KG1 (cell line): ENCODE results near the gene ZNF532.
"Not testable (repeated sequence)": the region's sequence is repeated elsewhere in the genome, so short reads cannot be mapped to it uniquely, and the experiment has no call there.

ENCODE experiments used
- DNase-seq: peaks from one replicate; lab custom pipeline; 2025; lab: John Stamatoyannopoulos, UW

The ZNF532 gene

DNA sequence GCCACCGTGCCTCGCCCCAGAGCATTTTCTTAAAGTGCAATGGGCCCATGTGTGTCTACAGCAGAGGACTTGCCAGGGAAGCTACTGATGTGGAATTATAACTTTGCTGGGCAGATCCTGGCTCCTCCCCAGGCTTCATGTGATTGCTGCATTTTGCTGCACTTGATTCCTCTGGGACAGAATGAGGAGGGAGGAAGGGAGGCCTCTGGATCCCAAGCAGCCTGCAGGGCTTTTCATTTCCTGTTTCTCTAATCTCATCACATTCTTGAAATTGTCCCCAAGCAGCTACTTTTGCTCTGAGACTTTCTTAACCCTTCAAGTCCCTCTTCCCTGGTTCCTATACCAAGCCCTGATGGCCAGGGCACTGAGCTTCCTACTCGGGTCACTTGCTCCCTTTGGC, 140.6 kb downstream of the ZNF532 start:
- no peak for DNase-seq

DNA sequence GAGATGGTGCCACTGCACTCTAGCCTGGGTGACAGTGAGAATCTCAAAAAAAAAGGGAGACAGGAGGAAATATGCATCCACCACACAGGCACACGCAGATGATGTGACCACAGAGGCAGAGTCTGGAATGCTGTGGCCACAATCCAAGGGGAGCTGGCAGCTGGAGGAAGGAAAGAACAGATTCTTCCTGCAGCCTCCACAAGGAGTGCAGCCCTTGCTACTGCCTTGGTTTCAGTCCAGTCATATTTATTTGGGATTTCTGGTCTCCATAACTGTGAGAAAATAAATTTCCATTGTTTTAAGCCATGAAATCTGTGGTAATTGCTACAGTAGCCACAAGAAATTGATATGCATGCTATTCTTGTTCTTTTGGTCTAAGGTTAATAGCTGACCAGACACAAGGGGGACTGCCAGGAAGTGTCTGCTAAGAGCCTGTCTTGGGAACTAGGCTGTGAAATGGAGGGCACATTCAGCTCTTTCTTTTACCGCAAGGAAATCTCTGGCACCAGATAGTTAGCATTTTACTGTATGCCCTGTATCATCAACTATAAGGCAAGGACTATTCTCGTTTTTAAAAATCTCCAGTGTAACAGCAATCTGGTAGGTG, 141.9 kb downstream of the ZNF532 start:
- DNase-seq: no peak

DNA sequence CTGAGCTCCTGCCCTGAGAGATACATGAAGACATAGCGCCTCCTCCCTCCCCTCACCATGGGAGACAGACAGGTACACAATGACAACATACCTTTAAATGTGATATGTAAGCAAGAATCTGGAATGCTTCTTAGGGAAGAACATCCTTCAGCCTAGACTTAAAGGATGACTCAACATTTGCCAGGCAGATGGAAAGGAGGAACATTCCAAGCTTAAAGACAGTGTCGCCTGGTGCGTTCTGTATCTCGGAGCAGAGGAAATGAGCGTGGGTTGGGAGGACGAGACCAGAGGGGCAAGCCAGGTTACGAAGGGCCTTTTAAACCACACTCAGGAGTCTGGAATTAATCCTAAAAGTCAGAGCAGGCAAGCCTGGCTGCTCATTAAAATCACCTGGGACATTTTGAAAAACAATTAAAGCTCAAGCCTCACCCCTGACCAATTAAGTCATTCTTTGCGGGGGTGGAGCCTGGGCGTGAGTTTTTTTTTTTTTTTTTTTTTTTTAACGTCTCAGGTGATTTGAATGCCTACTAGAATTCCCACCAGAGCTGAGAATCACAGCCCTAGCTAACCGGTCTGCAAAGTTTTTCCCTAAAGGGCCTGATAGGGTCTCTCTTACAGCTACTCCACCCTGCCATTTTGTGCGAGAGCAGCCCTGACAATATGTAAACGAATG, 143.8 kb downstream of the ZNF532 start:
- DNase-seq: no peak

DNA sequence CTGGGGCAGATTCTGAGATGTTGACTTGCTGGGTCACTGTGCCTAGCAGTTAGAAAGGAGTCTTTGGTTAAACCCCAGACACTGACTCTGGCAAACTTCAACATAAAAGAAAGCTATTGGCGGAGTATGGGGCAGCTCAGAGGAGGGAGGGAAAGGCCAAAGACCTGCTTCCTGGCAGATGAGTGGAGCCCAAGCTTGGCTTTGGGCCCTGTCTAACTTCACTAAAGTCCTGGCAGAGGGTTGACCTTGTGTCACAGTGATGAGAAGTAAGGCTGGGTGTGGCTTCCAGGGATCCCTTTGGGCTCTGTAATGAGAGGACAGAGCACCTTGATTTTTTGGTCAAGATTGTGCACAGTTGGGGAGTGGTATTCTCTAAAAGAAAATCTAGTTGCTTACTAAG, 145.2 kb downstream of the ZNF532 start:
- DNase-seq: no peak

DNA sequence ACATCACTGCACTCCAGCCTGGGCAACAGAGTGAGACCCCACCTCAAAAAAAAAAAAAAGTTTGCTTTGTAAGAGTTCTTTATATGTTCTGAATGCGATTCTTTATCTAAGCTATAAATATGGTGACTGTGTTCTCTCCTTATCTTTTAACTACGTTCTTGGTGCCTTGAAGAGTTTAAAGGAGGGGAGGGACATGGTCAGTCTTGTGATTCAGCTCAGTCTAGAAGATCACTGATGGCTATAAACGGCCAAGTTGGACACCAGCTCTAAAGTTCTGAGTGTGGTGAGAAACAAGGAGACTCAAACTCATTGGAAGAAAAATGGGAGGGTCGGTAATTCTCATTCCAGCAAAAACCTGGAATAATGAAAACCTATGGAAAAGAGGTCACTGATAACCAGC, 146.6 kb downstream of the ZNF532 start:
- DNase-seq: no peak

DNA sequence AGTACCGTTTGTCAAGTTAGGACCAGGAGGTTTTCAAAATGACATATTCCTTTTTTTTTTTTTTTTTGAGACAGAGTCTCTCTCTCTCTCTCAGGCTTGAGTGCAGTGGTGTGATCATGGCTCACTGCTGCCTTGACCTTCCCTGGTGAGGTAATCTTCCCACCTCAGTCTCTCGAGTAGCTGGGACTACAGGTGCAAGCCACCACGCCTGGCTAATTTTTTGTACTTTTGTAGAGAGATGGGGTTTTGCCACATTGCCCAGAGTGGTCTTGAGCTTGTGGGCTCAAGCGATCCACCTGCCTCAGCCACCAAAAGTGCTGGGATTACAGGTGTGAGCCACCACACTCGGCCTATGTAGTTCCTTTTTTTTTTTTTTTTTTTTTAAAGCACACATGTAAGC, 147.1 kb downstream of the ZNF532 start:
- DNase-seq: no peak

DNA sequence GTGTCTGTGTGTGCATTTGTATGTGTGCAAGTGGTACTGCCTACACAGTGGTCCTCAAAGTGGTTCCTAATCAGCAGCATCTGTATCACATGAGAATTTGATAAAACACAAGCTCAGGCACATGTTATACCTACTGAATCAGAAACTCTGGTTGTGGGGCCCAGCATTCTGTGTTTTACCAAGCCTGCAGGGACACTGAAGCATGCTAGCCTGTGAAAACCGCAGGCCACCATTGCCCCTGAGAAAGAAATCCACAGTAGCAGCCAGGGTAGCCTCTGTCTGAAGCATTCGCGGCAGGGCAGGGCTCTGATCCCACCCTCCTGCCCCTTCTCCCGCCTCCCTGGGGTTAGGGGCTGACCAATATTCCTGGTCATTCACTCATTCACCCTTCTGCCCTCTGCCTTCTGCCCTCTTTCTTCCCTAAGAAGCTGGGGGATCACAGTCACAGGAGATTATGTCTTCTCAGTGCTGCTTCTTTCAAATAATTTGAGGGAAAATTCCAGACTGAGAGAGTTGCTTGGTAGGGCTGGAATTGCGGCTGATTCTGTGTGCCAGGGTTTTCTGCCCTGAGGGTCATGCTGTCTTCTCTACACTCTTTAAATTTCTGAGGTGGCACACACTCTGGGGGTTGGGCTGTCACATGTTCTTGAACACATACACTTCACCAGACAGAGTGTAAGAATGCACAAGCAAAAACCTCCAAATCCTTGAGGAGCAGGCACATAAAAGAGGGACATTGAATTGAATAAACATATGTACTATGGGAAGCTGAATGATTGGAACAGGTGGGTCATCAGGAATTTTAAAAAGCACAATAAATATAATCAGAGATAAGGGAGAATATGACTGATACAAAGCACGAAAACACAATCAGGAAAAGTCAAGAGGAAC, 148.4 kb downstream of the ZNF532 start:
- DNase-seq: no peak

DNA sequence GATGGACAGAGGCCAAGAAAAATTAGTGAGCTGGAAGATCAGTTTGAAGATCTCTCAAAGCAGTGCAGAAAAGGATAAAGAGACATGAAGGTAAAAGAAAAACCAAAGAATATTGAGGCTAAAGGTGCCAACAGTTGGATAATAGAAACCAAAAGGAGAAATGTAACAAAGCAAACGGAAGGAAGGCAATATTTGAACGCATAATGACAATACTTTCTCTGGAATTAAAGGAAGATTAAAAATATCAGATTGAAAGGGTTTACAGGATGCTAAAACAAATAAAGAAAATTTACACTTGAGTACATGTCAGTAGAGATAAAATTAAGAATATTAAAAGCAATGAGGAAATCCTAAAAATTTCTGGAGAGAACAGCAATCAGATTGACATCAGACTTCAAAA, 149.1 kb downstream of the ZNF532 start:
- no peak for DNase-seq

DNA sequence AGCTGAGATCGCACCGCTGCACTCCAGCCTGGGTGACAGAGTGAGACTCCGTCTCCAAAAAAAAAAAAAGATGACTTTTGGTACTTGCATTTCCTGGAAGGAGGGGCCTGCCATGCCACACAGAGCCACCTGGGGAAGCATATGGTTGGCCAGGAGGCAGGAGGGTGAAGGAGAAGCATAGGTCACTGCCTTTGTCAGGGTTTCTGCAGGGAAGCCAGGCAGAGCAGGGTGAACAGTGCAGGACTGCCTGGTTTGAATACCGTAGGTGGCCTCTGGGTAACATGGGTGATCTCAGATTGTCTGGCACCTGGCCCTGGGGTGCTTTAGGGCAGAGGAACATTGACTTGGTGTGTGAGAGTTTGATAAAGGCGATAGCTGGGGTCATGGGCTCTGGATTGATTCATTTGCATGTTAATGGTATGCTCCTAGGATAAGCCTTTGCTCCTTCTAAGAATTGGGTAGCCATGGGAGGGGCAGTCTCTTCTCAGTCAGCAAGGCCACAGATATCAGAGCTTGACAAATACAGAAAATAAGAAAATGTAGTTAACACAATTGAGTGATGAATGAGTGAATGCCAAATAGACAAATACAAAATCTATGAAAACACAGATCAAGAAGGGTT, 151.0 kb downstream of the ZNF532 start:
- DNase-seq: no peak

DNA sequence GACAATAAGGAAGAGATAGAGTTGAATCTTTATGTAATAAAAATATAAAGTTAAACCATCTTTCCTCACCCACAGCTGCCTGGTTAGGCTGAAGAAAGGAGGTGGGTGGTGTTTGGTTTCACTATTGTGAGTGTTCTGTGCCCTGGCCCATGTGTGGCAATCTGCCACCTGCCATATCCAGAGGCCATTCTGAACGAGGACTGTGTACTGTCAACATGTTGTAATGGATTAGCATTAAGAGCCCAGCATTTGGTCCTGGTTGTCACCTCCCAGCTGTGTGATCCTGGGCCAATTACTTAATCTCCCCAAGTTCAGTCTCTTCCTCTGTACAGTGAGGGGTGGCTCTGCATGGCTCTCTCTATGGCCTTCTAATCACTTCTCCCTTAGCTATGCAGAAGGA, 156.8 kb downstream of the ZNF532 start:
- no peak for DNase-seq

DNA sequence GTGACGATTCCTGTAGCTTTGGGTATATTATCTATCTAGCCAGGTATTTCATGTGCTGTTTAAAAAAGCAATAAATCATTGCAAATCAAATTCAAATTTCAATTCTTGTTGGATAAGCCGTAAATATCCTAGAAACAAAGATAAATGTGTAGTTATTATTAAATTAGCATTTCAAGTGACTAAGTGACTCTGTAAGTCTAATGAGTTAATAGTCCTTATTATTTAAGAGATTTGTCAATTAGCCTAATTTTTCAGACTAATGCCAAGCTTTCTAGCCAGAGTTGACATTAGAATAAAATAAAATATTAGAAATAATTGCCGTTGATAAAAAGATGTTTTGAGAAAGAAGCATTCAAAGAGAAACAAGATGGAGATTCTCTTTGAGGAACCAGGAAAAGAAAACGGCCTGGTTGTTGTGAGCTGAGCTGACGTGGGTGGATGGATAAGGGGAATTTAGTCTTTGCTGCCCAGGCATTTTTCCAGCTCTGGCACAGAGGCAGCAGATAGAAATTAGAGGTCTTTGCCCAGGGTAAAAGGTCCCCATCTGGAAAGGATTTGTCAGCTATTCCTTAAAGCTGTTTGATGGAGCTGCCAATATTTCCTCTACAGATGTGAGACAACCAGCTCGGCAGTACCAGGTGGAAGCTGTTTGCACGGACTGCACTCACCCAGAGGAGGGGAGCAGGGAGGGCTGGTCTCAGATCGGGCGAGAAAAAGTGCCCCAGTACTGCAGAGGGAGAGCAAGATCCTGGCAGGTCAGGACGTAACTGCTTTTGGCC, 157.7 kb downstream of the ZNF532 start:
- DNase-seq: no peak

DNA sequence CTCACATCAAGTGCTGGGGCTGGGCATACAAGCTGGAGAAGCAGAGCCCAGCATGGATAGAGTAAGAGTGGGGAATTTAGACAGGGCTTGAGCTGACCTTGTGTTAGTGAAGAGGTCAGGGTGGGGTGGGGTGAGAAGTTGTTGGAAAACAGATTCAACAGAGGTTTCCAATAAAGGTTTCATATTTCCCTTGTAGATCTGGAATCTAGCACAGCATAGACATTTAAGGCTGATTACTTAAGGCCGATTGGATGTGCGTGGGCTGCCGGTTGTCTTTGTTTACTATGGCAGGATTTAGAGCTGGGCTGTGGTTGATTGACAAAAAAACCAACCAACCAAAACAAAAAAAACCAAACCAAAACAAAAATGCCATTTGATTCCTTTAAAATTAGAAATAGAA, 160.2 kb downstream of the ZNF532 start:
- no peak for DNase-seq

DNA sequence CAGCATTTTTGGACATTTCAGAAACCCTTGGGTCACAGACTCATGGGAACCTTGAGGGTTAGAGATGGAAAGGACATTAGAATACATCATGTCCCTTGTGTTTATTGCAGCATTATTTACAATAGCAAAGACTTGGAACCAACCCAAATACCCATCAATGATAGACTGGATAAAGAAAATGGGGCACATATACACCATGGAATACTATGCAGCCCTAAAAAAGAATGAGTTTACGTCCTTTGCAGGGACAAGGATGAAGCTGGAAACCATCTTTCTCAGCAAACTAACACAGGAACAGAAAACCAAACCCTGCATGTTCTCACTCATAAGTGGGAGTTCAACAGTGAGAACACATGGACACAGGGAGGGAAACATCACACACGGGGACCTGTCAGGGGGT, 160.9 kb downstream of the ZNF532 start:
- DNase-seq: not testable (repeated sequence)

DNA sequence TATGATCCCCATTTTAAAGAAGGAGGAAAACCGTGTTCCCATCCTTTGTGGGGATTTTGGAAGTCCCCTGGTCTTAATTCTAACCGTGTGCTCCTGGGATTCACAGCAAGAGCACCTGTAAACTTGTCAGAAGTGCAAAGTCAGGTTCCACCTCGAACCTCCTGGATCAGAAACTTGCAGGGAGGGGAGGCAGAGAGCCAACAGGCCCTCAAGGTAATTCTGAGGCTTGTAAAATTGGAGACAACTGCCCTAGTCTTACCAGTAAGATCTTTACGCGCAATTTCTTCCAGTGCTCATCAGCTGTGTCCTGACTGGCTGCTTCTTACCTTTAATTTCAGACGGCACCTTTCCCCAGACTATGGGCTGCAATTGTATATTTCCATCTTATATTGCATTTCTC, 161.7 kb downstream of the ZNF532 start:
- no peak for DNase-seq

DNA sequence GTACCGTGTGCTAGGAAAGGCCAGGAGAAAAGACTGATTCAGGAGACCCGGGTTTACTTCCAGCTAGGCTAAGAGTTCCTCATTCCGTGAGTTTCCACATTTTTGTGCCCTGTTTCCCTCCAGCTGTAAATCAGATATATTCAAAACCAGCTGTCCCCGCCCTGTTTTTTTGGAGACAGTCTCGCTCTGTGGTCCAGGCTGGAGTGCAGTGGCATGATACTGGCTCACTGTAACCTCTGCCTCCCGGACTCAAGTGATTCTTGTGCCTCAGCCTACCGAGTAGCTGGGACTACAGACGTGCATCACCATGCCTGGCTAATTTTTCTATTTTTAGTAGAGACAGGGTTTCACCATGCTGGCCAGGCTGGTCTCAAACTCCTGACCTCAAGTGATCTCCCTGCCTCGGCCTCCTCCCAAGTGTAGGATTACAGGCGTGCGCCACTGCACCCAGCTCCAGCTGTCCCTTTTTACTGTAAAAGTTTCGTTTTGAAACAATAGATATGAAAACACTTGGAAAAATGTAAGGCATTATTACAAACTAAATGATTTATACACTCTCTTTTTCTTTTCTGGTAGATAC, 162.2 kb downstream of the ZNF532 start:
- DNase-seq: no peak

DNA sequence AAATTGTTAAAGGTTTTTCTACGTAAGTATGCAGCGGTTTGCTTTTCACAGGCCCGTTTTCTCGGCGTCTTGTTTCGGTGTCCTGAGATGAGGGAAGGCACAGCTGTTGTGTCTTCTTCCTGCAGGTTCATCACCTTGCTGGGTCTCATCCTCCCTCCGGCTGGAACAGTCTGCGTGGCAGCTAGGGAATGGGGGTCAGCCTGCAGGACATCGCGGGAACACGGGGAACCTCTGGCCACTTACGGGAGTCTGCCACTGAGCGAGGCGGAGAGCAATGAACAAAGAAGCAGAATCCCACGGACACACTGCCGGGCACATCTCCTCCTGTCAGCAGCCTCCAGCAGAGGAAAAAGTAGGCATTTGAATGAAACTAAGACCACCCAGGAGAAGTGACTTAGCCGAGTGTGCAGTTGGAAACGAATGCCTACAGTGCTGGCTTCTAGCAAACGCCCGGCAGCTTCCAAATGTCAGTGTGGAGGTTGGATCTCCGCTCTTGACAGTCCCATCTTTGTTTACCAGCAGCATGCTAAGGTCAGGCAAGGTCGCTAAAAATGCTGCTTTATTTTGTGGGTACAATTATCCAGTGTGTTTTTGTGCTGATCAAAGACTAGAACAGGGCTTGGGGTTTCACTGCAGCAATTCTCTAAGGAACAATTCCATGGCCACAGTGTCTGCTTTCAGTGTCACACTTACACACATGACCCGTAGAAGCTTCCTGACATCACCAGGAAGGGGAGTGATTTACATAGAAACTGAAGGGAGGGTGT, 165.2 kb downstream of the ZNF532 start:
- DNase-seq: no peak

DNA sequence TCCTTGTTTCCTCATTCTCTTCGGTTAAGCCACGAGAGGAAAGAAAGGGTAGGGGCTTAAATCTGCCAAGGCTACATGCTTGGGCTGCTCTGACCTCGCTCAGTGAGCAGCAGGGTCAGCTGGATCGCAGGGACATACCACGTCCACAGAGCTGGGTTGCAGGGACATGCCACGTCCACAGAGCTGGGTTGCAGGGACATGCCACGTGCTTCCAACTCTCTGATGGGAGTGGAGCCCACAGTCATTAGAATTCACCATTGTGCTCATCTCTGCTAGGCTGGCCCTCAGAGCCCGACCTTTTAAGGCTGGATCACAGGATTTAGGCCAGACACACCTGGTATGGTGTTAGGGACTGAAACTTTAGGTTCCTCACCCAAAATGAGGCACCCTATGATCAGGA, 167.6 kb downstream of the ZNF532 start:
- DNase-seq: no peak

DNA sequence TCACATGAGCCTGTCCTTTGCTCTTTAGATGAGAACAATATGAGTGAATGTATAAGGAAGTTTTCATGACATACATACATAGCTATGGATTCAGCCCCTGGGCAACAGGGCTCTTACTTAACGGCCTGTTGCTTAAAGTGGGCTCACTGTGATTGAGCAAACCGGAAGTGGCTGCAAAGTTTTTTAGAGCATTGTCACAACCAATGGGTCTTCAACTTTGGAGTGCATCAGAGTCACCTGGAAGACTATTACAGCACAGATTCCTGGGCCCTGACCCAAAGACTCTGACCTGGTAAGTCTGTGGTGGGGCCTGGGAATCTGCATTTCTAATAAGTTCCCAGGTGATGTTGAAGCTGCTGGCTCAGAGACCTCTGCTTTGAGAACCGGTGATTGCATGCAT, 168.7 kb downstream of the ZNF532 start:
- no peak for DNase-seq

DNA sequence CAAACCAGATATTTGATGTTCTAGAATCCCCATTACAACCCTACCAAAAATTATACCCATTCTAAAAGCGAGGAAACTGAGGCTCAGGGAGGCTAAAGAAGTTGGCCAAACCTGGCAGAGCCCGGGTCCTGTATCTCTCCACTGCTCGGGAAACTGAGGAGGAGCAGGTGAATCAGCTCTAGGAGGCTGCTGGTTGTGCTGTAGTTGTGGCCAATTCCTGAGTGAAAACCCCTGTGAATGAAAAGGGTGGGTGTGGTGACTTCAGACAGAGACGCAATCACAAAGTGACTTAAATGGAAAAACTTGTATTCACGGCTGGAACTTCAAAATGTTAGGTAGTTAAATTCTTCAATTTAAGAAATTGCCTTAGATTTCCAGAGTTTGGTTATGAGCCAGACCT, 169.3 kb downstream of the ZNF532 start:
- DNase-seq: no peak

DNA sequence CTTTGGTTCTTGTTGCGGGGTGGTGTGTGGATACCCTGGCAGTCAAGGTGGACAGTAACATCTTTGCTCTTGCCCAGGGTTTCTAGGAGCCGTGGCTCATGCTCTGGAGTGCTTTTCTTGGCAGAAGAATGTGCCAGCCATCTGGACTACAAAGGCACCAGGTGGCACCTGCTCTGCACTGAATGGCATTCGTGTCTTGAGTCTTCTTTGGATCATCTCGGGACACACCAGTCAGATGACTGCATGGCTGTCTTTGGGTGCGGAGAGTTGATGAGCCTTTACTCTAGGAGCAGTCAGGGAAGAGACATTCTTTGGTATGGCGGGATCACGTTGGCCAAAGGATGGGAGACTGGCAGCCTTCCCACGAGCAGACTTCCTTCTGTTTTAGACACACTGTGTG, 170.9 kb downstream of the ZNF532 start:
- no peak for DNase-seq
